GM23338 (cell line): Measurements from ENCODE around the gene MAD1L1.

ENCODE experiments used
- CREB1 ChIP-seq: fragments of 250-450 bp; sonication (Bioruptor Pico); IDR thresholded peaks from 2 replicates; pipeline ENCODE4 v1.5.0; 2020; ENCODE audit warnings: low read depth, mild to moderate bottlenecking, moderate library complexity
- EZH2 ChIP-seq: fragments of 200-600 bp; sonication (generic); IDR thresholded peaks from one replicate; pipeline ENCODE4 v1.8.0; 2017; ENCODE audit warnings: antibody characterized with exemption, mild to moderate bottlenecking, low read depth; ENCODE audit not compliant: unreplicated experiment
- EZH2phosphoT487 ChIP-seq: fragments of 200-600 bp; sonication (generic); IDR thresholded peaks from one replicate; pipeline ENCODE4 v1.8.1; 2018; ENCODE audit warnings: antibody characterized with exemption; ENCODE audit not compliant: unreplicated experiment
- JUNB ChIP-seq: IDR thresholded peaks from one replicate; pipeline ENCODE4 v1.6.1; 2016; ENCODE audit warnings: antibody characterized with exemption; ENCODE audit not compliant: unreplicated experiment
- POLR2AphosphoS5 ChIP-seq: IDR thresholded peaks from 2 replicates; pipeline ENCODE4 v1.6.1; 2016; ENCODE audit warnings: antibody characterized with exemption, low read depth
- STAT1 ChIP-seq: IDR thresholded peaks from one replicate; pipeline ENCODE4 v1.6.1; 2016; ENCODE audit warnings: antibody characterized with exemption; ENCODE audit not compliant: unreplicated experiment
- ZNF331 ChIP-seq: fragments of 250-450 bp; sonication (Bioruptor Pico); IDR thresholded peaks from 2 replicates; pipeline ENCODE4 v1.5.0; 2020; ENCODE audit warnings: low read depth, mild to moderate bottlenecking, moderate library complexity
- TF ChIP-seq, protein P1 (sequence below), 2 experiments: fragments of 200-600 bp in 1 of 2; sonication (generic) in 1 of 2; conservative IDR thresholded peaks; 2 replicates each; pipeline versions ENCODE4 v1.5.1 to v1.6.1; 2016 to 2017; ENCODE audit warnings: antibody characterized with exemption in 2 of 2, low read depth in 2 of 2, mild to moderate bottlenecking in 2 of 2, moderate library complexity in 1 of 2
- TF ChIP-seq, protein P2 (sequence below): IDR thresholded peaks from one replicate; pipeline ENCODE4 v1.6.1; 2018; ENCODE audit warnings: antibody characterized with exemption; ENCODE audit not compliant: unreplicated experiment
- TF ChIP-seq, protein P3 (sequence below): IDR thresholded peaks from 2 replicates; pipeline ENCODE4 v1.6.1; 2016; ENCODE audit warnings: antibody characterized with exemption

DNA sequence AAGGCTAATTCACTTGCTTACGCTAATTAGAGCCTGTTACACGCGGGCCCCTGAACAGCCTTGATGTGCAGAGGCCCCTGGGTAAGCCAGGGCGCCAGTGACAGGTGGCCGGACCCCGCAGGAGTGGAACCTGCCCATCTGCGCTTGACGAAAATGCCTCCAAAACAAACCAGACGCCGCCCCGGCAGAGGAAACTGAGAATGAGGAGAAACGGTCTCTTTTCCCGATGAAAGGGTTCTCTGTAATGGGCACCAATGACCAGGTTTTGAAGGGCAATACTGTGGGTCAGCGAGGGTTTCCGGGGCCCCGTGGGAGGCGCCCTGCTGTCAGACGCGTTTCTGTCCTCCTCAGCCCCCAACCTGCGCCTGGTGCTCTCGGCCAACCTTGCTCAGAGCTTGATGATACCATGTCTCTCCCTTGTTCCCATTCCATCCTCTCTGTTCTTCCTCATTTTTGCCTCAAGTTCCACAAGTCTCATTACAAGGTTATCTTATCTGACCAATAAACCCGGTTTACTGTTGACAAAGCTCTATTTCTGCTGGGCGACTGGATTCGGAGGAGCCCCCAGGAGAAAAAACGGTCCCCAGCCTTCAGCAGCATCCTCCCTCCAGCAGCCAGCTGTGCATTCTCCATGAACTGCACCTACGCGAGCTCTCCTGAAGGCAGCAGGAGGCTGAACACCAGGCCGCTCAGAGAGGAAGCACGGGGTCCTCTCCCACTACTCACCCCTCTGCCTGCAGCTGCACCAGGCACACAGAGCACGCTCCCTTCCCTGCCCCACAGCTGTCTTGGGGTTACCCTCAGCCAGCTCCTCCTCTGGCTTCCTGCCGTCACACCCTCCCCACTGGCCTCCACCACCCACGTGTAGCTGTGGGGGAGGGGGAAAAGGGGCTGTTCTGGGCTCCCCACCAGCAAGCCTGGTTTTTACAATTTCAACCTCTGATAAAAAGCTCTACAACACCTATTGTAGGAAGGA, 202.0 kb downstream of the MAD1L1 start:
- no peak for TF ChIP-seq EZH2
- TF ChIP-seq, protein P1, sequence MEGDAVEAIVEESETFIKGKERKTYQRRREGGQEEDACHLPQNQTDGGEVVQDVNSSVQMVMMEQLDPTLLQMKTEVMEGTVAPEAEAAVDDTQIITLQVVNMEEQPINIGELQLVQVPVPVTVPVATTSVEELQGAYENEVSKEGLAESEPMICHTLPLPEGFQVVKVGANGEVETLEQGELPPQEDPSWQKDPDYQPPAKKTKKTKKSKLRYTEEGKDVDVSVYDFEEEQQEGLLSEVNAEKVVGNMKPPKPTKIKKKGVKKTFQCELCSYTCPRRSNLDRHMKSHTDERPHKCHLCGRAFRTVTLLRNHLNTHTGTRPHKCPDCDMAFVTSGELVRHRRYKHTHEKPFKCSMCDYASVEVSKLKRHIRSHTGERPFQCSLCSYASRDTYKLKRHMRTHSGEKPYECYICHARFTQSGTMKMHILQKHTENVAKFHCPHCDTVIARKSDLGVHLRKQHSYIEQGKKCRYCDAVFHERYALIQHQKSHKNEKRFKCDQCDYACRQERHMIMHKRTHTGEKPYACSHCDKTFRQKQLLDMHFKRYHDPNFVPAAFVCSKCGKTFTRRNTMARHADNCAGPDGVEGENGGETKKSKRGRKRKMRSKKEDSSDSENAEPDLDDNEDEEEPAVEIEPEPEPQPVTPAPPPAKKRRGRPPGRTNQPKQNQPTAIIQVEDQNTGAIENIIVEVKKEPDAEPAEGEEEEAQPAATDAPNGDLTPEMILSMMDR (conservative IDR thresholded peaks at IDR 0.05; ENCODE audit: low read depth in 2 of 2): no peak
- no peak for TF ChIP-seq JUNB
- no peak for TF ChIP-seq EZH2phosphoT487
- no peak for TF ChIP-seq POLR2AphosphoS5
- TF ChIP-seq, protein P2, sequence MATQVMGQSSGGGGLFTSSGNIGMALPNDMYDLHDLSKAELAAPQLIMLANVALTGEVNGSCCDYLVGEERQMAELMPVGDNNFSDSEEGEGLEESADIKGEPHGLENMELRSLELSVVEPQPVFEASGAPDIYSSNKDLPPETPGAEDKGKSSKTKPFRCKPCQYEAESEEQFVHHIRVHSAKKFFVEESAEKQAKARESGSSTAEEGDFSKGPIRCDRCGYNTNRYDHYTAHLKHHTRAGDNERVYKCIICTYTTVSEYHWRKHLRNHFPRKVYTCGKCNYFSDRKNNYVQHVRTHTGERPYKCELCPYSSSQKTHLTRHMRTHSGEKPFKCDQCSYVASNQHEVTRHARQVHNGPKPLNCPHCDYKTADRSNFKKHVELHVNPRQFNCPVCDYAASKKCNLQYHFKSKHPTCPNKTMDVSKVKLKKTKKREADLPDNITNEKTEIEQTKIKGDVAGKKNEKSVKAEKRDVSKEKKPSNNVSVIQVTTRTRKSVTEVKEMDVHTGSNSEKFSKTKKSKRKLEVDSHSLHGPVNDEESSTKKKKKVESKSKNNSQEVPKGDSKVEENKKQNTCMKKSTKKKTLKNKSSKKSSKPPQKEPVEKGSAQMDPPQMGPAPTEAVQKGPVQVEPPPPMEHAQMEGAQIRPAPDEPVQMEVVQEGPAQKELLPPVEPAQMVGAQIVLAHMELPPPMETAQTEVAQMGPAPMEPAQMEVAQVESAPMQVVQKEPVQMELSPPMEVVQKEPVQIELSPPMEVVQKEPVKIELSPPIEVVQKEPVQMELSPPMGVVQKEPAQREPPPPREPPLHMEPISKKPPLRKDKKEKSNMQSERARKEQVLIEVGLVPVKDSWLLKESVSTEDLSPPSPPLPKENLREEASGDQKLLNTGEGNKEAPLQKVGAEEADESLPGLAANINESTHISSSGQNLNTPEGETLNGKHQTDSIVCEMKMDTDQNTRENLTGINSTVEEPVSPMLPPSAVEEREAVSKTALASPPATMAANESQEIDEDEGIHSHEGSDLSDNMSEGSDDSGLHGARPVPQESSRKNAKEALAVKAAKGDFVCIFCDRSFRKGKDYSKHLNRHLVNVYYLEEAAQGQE: no peak
- no peak for TF ChIP-seq ZNF331 (CRISPR knock-in tag)
- TF ChIP-seq, protein P3, sequence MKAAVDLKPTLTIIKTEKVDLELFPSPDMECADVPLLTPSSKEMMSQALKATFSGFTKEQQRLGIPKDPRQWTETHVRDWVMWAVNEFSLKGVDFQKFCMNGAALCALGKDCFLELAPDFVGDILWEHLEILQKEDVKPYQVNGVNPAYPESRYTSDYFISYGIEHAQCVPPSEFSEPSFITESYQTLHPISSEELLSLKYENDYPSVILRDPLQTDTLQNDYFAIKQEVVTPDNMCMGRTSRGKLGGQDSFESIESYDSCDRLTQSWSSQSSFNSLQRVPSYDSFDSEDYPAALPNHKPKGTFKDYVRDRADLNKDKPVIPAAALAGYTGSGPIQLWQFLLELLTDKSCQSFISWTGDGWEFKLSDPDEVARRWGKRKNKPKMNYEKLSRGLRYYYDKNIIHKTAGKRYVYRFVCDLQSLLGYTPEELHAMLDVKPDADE: no peak
- TF ChIP-seq CREB1 (CRISPR knock-in tag): no peak
- no peak for TF ChIP-seq STAT1
